ENCODE data around the gene PMAIP1.
"Not testable (repeated sequence)": the region's sequence is repeated elsewhere in the genome, so short reads cannot be mapped to it uniquely, and the experiment has no call there.

The PMAIP1 gene

DNA sequence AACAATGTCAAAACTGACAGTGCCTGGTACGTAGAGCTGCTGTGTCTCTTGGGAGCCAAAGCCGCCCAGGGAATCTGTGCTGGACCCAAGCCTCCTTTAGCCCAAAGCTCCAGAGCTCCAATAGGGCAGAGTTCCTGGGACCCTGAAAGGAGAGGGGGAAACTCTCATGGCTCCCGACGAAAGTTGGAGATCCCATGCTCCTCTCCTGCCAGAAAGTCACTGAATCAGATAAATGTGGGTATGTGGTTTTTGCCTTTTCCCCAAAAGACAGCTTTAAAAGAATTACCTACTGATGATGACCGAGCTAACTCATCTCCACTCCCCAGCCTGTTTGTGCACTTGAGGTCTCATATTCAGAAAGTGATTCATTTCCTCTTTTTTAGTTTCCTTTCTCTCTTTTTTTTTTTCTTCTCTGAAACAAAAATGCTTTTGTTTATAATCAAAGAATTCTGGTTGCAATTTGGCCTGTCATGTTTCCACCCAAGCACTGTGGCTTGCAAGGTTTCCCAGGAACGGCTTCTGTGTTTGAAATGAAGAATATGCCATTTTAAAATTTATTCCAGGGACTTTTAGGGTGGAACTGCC lies 14.1 kb upstream of the PMAIP1 start:
- DNase-seq, result peak; percentile 20 to 34

DNA sequence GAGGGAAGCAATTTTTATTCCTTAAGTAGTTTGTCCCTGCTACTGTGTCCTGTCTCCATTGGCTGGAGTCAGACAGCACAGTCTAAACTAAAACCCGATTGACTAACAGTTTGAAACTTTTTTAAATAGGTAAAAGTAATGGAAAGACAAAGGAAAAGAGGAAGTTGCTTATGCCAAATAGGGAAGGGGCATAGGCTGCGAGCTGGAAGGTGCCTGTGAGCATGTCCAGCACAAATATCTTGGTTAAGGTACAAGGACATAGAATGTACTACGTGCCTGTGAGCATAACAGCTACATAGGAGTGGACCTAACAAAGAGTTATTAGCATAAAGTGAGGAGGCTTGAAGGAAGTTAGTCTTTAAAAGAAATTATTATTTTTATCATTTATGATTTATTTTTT lies 13.4 kb upstream of the PMAIP1 start:
- DNase-seq, result not testable (repeated sequence)

DNA sequence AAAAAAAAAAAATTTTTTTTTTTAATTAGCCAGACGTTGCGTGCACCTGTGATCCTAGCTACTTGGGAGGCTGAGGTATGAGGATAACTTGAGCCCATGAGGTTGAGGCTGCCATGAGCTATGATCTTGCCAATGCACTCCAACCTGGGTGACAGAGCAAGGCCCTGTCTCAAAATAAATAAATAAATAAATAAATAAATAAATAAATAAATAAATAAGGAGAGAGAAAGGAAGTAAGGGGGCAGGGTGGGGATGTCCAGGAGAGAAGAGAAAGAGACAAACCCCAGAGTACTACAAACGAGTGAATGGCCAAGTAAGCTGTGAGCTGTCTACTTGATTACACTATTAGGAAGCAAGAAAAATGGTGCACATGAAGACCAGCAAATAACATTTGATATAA lies 7.7 kb upstream of the PMAIP1 start:
- DNase-seq, result no peak

DNA sequence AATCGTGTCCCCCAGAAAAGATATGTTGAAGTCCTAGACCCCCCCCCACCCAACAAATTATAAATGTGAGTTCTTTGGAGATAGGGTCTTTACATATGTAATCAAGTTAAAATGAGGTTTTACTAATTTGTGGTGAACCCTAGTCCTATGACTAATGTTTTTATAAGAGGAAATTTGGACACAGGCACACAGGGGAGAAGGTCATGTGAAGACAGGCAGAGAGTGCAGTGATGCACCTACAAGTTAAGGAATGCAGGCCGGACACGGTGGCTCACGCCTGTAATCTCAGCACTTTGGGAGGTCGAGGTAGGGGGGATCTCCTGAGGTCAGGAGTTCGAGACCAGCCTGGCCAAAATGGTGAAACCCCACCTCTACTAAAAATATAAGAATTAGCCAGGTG lies 5.8 kb upstream of the PMAIP1 start:
- no peak for DNase-seq

DNA sequence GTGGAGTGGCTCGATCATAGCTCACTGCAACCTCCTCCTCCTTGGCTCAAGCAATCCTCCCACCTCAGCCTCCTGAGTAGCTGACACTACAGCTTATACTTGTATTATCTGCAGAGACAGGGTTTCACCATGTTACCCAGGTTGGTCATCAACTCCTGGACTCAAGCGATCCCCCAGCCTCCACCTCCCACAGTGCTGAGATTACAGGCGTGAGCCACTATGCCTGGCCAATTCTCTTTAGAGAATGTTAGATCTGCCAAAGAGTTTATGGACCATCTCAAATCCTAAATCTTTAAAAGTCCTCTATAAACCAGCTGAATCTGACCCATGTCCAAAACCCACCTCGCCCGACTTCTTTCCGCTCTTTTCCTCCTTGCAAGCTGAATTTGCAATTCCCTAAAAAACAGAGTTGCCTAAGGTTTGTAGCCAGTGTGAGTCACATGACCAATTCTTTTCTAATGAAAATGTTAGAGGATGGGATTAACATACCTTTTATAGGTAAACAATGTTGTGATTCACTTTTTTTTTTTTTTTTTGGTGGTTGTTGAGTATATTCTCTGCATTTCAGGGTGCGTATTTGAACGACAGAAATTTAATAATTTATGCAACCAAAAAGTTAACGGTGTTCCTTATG lies 2.4 kb upstream of the PMAIP1 start:
- no peak for DNase-seq

DNA sequence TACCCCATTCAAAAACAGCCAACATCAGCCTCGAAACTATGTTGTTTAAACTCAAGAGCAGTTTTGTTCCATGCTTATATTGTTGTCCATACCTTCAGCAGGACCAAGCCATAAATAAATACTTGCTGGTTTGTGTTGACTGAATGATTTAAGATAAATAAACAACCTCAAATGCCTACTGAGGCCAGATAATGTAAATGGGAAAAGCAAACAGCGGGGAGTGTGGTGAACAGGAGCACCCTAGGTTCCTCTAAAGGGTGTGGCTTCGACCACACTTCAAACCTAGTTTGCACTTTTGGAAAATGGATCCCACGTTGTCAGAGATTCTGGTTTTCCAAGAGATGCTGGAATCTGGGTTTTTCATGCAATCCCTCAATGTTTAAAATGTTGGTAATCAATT lies 1.7 kb upstream of the PMAIP1 start:
- no peak for DNase-seq

DNA sequence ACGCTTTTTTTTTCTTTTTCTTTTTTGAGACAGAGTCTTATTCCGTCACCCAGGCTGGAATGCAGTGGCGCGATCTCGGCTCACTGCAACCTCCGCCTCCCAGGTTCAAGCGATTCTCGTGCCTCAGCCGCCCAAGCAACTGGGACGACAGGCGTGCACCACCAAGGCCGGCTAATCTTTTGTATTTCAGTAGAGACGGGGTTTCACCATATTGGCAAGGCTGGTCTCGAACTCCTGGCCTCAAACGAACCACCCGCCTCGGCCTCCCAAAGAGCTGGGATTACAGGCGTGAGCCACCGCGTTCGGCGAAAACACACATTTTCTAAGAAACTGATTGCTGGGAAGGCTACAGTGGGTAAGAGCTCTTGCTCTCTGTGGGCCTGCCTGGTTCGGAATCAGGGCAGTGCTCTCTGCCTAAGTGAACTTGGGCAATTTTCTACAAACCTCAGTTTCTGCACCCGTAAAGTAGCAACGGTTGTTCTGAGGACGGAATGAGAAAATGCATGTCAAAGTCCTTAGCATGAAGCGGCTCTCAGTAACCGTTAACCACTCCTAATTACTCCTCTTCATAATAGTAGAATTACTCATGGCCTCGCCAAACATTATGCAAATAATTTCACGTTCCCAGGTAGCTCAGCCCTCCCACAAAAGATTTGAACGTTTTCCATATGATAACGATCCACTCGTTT lies 1.0 kb upstream of the PMAIP1 start:
- DNase-seq, result no peak

DNA sequence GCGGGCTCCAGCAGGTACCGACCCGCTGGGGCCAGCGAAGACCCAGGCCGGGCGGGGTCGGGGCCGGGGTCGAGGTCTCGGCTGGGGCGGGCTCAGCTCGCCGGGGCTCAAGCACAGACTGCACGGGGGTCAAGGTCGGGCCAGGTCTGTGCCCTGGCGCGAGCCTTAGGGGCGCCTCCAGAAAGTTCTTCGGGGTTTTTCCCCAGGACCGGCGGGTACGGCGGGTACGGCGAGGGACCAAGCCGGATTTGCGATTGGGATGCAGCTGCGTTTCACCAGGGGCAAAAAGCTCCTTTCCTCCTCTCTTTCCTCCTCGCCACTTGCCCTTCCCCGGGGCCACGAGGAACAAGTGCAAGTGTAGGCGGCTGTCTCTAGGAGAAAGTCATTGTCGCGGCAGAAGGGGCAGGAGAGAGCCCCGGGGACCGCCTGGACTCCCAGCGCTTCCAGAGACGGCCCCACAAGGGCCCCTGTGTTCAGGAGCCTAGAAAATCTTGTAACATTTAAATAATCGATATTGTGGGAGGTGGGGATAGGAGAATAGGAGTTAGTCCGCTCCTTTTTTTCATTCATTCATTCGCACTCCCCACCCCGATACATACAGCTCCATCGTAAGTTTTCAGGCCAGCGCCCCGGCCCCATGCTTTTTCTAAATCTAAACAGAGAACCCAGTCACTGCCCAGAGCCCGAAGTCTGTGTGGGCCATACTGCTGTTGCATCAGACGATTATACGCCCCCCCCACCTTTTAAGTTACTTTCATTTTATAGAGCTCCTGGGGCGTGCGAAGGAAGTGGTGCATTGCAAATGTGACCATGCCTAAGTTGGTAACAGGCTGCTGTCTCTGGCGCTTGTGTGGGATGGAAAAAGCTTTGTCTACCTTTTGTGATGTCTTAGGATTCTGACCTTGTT lies 679 bp downstream of the PMAIP1 start:
- peak; percentile 59 to 68 for DNase-seq

DNA sequence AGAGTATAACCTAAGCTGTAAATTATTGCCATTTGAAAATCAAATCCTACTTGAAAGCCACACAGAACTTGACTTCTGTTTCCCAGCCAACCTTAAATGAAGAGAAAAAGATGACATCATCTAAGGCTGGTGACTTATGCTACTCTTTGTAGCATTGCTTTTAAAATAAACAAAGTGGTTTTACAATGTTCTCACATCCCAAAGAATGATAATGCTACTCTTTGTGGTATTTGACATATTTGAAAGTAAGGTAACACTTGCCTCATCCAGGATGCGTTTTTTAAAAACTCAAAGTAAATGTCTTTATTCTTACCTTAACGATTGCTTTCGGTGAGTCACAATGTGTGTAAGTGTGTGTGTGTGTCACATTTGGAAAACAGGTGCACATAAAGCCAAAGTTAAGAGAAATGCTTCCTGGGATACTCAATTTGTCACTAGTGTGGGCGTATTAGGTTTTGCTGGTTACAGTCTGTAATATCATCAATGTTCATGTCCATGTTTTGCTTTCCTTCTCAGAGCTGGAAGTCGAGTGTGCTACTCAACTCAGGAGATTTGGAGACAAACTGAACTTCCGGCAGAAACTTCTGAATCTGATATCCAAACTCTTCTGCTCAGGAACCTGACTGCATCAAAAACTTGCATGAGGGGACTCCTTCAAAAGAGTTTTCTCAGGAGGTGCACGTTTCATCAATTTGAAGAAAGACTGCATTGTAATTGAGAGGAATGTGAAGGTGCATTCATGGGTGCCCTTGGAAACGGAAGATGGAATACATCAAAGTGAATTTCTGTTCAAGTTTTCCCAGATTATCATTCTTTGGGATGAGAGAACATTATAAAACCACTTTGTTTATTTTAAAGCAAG lies 2.6 kb downstream of the PMAIP1 start:
- no peak for DNase-seq

DNA sequence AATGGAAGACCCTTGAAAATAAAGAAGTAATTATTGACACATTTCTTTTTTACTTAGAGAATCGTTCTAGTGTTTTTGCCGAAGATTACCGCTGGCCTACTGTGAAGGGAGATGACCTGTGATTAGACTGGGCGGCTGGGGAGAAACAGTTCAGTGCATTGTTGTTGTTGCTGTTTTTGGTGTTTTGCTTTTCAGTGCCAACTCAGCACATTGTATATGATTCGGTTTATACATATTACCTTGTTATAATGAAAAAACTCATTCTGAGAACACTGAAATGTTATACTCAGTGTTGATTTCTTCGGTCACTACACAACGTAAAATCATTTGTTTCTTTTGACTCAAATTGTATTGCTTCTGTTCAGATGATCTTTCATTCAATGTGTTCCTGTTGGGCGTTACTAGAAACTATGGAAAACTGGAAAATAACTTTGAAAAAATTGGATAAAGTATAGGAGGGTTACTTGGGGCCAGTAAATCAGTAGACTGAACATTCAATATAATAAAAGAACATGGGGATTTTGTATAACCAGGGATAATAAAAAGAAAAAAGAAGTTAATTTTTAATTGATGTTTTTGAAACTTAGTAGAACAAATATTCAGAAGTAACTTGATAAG lies 3.3 kb downstream of the PMAIP1 start:
- no peak for DNase-seq

DNA sequence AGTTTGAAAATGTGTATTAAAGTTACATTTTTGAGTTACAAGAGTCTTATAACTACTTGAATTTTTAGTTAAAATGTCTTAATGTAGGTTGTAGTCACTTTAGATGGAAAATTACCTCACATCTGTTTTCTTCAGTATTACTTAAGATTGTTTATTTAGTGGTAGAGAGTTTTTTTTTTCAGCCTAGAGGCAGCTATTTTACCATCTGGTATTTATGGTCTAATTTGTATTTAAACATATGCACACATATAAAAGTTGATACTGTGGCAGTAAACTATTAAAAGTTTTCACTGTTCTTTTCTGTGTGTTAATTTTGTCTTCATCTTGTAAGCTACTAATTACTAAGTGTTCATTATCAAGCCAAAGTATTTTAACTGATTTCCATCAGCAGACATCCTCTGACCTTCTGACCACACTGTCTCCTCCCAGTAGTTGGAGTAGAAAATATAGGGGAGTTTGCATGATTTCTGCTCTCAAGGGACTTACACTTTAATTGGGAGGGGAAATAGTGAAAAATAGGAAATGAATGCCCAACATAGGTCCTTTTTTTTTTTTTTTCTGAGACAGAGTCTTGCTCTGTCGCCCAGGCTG lies 4.3 kb downstream of the PMAIP1 start:
- DNase-seq, result no peak

DNA sequence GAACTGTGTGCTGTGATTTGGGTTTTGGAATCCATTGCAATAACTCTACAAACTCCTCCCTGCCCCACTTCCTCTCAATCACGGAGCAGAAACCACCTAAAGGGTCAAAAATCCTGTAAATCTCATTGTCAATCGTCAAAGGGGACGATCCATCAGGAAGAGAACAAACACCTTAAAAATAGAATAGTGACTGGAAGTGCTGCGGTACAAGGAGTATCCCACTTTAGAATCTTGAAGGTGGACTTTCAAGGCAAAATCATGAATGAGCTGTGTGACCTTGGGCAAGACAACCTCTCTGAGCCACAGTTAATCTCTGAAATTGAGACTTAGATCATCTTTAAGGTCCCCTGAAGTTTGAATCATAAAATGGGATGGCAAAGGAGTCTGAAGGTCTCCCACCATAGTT lies 5.9 kb downstream of the PMAIP1 start:
- DNase-seq, result no peak

DNA sequence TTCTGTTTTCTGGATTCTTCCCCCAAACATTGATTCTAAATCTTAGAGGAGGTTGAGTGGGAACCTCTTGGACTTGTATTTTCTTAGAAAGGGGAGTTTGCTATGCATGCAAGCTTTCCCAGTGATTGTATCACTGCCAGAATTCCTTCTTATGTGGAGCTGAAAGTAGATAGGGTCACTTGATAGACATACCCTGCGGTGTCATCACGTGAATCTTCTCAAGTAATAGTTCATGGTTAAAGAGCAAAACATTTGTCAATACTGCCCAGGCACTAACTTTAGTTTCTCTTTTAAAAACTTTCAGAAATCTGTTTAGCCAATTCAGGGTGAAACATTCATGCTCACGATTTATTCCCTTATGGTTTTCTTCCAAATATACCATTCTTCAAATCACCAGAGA lies 6.4 kb downstream of the PMAIP1 start:
- DNase-seq, result no peak

DNA sequence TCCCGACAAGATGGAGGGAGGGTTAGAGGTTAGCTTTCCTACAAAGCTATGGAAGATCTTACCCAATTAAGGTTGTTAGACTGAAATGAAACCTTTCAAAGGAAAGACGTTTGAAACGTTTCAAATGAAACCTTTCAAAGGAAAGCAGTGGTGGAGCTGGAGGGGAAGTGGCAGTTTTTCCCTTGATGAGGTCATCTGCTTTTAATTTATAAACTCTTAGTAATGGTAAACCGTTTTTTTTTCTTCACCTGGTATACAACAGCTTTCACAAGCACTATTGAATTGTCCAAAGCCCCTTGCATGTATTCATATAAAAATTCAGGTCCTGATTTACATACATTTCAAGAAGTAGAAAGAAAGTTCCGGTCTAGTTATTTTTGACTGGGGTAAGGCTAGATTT lies 7.4 kb downstream of the PMAIP1 start:
- no peak for DNase-seq

DNA sequence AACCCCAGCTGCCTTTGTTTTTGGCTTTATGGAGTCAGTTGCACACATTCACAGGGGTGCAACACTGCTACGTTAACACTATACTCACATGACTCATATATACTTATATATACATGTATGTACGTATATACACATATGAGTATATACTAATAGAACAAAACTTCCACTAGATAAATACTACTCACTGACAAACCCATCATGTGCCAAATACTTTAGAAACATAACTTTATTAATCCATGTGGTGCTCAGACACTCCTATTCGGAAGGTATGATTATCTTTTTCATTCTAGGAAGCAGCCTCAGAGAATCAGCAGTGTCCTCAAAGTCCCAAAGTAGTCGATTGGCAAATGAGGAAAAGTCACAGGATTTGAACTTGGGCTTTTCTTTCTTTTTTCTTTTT lies 7.9 kb downstream of the PMAIP1 start:
- DNase-seq, result no peak

DNA sequence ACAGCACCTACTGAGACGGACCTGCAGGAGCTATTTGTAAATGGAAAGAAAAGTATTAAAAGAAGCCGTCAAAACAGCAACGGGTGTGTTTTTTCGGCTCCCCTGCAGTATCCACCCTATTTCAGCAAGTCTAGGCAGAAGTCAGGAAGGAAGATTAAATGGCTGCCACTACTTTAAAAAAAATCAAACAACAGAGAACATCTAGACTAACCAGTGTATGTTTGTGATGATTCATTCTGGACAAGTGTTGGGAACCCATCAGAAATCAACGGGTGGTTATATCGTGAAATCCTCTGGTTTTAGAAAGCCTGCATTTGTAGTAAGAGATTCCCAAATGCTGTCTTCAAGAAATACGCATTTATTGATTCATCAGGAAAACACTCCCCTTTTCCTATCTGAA lies 9.0 kb downstream of the PMAIP1 start:
- no peak for DNase-seq

DNA sequence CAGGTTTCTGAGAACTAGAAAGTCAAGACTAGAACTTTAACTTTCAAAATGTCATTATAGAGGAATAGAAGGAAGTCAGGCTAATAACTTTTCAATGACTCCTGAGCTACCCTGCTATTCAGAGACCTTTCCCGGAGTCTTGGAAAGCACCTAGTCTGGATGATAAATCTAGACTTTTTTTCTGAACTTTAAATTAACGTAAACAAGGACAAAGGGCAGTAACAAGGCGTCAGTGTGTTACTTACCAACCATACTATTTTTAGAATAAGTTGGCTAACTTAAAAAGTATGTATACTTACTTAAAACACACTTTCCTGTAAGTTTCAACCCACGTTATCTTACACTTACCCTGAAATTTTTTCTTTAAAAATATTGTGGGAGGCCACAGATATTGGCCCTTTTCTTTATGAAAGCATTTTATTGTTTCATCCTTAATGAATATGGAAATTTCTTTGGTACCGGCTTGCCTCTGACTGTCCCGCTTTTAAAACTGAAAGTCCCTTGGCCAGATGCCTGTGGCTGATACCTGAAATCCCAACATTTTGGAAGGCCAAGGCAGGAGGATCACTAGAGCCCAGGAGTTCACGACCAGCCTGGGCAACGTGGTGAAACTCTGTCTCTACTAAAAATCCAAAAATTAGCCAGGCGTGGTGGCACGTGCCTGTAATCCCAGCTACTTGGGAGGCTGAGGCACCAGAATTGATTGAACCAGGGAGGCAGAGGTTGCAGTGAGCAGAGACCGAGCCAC lies 9.7 kb downstream of the PMAIP1 start:
- no peak for DNase-seq

DNA sequence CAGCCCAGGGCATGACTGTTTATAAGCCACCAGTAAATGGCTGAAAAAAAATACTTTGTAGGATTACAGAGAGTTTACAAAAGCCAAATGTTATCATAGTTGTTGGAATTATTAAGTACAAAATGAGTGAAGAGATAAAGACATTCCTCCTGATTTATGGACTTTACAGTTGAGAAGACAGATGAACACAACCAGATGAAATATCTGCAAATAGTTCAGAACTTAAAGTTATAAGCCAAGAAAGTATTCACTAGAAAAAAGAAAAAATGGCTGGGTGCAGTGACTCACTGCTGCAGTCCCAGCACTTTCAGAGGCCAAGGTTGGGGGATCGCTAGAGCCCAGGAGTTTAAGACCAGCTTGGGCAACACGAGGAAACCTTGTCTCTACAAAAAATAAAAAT lies 11.2 kb downstream of the PMAIP1 start:
- no peak for DNase-seq

DNA sequence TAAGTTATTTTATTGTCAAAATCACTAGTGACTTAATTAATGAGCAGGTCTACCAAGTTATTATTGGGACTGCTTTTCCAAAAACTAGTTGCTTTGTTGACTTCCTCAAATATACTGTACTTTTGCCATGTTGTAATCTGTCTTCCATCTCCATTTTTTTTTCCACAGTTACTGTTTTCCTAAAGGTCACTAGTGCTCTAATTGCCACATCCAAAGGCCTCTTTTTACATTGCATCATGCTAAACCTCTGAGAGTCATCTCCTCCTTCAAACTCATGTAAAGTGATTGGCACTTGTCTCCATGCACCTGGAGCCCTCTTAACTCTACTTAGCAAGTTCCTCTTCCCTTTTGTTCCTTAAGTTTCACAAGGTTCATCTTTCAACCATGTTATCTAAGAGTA lies 11.8 kb downstream of the PMAIP1 start:
- no peak for DNase-seq

DNA sequence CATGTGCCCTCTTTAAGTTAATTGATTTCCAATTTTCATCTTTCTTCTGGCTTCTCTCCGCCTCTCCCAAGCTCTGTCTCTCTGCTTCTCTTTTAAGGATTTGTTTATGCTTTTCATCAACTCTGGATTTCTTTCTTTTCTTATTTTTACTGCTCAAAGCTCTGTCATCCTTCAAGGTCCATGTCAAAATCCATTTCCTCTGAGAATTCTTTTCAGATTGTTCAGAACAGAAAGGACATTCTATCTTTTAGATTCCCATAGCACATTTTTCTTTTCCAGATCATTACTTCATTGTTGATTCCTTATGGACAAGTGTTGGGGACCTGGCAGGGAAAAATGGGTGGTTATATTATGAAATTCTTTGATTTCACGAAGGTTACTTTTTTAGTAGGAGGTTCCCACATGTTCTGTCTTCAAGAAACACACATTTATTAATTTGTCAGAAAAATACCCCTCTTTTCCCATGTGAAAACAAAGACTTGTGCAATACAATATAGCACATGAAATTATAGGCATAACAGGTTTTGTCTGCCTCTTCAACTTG lies 12.3 kb downstream of the PMAIP1 start:
- DNase-seq, result no peak

DNA sequence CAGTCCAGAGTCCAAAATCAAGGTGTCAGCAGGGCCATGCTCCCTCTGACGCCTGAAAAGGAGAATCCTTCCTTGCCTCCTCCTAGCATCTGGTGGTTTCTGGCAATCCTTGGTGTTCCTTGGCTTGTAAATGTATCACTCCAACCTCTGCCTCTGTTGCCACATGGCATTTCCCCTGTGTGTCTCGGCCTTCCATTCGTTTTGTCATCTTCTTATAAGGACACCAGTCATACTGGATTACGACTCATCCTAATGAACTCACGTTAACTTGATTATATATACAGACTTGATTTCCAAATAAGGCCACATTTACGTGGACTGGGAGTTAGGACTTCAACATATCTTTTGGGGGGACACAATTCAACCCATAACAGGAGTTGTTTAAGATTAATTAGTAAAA lies 15.8 kb downstream of the PMAIP1 start:
- DNase-seq, result no peak
